ENCODE data around the gene ARMC6. TPM values are rescaled to one million over a fixed set of nuclear protein-coding genes. Genes with fewer than 3 reads are reported as not detected.
A peak's percentile ranks its signal among the peaks of the same experiment; 100 is the strongest.

Gene ARMC6
- total RNA-seq, 4 donors from 2014 or later = 33.1 to 60.0 (median 46.1) TPM

DNA sequence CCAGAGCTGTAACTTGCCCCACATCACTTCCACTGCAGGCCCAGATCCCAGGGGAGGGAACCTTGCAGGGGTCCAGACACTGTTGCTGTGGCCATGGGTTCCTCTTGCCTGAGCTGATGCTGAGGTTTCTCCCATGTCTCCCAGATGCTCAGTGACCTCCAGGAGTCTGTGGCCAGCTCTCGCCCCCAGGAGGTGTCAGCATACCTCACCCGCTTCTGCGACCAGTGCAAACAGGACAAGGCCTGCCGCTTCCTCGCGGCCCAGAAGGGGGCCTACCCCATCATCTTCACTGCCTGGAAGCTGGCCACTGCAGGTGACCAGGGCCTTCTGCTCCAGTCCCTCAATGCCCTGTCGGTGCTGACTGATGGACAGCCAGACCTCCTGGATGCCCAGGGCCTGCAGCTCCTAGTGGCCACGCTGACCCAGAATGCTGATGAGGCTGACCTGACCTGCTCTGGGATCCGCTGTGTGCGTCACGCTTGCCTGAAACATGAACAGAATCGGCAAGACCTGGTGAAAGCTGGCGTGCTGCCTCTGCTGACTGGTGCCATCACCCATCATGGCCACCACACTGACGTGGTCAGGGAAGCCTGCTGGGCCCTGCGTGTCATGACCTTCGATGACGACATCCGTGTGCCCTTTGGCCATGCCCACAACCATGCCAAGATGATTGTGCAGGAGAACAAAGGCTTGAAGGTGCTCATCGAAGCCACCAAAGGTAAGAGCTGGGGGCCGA is 18.2 kb downstream of the ARMC6 start:
- Histone ChIP-seq H3K27ac (no peak overlapping the region), H3K9me3 (no peaks in the 10 kb centered on the region), H3K36me3 (peaks cover 29 to 31% of the 10 kb centered on the region in 2 donors), H3K27me3 (no peaks in the 10 kb centered on the region), H3K4me1 (no peaks in the 10 kb centered on the region), H3K4me3 (replicated peaks in 1 of 3) (no peak overlapping the region)
- WGBS, 2 donors = 89 to 90% methylated on average over 13 to 18 of the region's 20 CpGs
- TF ChIP-seq, protein P1, sequence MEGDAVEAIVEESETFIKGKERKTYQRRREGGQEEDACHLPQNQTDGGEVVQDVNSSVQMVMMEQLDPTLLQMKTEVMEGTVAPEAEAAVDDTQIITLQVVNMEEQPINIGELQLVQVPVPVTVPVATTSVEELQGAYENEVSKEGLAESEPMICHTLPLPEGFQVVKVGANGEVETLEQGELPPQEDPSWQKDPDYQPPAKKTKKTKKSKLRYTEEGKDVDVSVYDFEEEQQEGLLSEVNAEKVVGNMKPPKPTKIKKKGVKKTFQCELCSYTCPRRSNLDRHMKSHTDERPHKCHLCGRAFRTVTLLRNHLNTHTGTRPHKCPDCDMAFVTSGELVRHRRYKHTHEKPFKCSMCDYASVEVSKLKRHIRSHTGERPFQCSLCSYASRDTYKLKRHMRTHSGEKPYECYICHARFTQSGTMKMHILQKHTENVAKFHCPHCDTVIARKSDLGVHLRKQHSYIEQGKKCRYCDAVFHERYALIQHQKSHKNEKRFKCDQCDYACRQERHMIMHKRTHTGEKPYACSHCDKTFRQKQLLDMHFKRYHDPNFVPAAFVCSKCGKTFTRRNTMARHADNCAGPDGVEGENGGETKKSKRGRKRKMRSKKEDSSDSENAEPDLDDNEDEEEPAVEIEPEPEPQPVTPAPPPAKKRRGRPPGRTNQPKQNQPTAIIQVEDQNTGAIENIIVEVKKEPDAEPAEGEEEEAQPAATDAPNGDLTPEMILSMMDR (IDR thresholded peaks at IDR 0.05) = no peak
- no peak for TF ChIP-seq POLR2A (IDR thresholded peaks at IDR 0.05)
- no peak for DNase-seq
- intact Hi-C loops (cut with DNase I) = no loop called here

DNA sequence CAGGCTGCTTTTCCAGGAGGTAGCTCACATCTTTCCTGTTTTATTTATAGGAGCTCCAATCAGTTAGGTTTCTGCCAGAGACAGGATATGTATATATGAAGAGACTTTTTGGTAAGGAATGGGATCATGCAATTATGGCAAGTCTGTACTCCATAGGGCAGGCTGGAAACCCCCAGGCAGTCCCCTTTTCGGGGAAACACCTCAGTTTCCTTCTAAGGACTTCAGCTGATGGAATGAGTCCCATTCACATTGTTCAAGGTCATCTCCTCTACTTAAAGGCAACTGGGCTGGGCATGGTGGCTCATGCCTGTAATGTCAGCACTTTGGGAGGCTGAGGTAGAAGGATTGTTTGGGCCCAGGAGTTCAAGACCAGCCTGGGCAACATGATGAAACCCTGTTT is 19.5 kb downstream of the ARMC6 start:
- intact Hi-C loops (cut with DNase I) = no loop called here
- Histone ChIP-seq H3K4me3 (replicated peaks in 1 of 3) (no peak overlapping the region), H3K9me3 (no peaks in the 10 kb centered on the region), H3K27me3 (no peaks in the 10 kb centered on the region), H3K4me1 (no peaks in the 10 kb centered on the region), H3K36me3 (peaks cover 29 to 37% of the 10 kb centered on the region in 2 donors), H3K27ac (no peak overlapping the region)
- TF ChIP-seq, protein P1 (IDR thresholded peaks at IDR 0.05) = no peak
- no peak for TF ChIP-seq POLR2A (IDR thresholded peaks at IDR 0.05)
- no peak for DNase-seq
- 86 to 100% methylated on average over 1 of the region's 1 CpG for WGBS, 2 donors

DNA sequence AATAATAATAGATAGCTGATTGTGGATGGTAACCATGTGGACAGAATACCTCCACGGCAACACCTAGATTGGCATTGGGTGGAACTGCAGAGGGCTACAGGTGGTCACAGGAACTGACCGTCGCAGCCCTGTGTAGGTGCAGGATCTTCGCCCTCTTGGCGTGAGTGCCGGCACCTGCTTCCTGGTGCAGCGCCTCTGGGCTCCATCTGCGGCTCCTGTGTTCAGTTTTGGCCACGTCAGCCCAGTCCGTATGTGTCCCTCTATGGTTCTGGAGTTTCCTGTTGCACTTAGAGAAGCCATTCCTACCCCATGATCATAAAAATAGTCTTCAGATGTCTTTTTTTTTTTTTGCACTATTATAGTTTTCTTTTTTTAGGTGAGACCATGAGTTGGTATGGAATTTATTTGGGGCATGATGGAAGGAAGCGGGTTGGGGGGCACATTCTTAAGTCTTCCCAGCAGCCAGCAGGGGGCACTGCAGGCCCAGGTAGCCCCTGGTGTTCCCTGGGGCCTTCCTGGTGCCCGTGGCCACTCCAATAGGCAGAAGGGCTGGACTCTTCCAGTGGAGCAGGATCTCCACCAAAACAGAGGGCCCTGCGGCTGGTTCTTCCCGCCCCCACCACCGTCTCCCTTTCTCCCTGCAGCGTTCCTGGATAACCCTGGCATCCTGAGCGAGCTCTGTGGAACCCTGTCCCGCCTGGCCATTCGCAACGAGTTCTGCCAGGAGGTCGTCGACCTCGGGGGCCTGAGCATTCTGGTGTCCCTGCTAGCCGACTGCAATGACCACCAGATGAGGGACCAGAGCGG is 20.3 kb downstream of the ARMC6 start:
- TF ChIP-seq POLR2A (IDR thresholded peaks at IDR 0.05) = no peak
- TF ChIP-seq, protein P1 (IDR thresholded peaks at IDR 0.05) = peak; percentile 43 to 81 (median 74)
- peak; percentile 73 to 79 for DNase-seq
- WGBS, 2 donors = 85 to 90% methylated on average over 21 to 25 of the region's 25 CpGs
- peaks cover 29 to 37% of the 10 kb centered on the region in 2 donors for H3K36me3 ChIP-seq
- no peak overlapping the region for H3K4me3 ChIP-seq (replicated peaks in 1 of 3)
- intact Hi-C loops (cut with DNase I) = loop anchor here (2.0 kb wide), 1 partner anchor 89 kb away; no protein-coding TSS in a partner anchor
- H3K27ac ChIP-seq = no peak overlapping the region
- no peaks in the 10 kb centered on the region for H3K27me3 ChIP-seq
- H3K9me3 ChIP-seq = no peaks in the 10 kb centered on the region
- H3K4me1 ChIP-seq = peaks cover 0 to 4% of the 10 kb centered on the region in 2 donors

DNA sequence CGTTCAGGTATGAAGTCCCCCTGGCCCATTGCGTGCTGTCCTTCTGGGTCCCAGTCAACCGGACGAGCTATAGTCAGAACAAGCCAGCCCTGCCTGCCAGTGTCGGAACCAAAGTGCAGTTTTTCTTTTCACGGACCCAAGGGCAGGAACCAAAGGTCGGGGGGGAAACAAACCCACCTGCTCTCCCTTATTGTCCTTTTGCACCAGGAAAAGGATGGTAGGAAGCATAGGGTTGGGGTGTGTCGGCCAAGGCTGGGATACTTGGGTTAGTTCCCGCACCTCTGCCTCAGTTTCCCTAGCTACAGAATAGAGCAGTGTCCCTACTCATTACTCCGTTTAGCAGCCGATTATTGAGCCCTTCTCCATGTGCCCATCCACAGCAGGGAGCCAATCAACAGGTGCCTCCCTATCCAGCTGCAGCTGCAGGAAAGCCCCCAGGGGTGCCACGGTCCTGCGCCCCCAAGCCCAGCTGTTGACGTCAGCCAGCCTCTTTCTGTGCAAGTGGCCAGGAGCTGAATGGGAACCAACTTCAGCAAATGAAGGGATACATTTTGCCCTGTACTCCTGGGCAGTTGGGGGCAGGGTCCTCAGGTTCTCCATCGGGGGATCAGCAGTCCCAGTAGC is 21.0 kb downstream of the ARMC6 start:
- H3K36me3 ChIP-seq = peaks cover 29 to 37% of the 10 kb centered on the region in 2 donors
- H3K27ac ChIP-seq = no peak overlapping the region
- TF ChIP-seq, protein P1 (IDR thresholded peaks at IDR 0.05) = no peak
- no peak for TF ChIP-seq POLR2A (IDR thresholded peaks at IDR 0.05)
- no peak for DNase-seq
- H3K9me3 ChIP-seq = no peaks in the 10 kb centered on the region
- WGBS, 2 donors = 96% methylated on average over 14 to 15 of the region's 15 CpGs
- H3K27me3 ChIP-seq = no peaks in the 10 kb centered on the region
- H3K4me3 ChIP-seq (replicated peaks in 1 of 3) = no peak overlapping the region
- intact Hi-C loops (cut with DNase I) = loop anchor here (2.0 kb wide), 1 partner anchor 88 kb away; no protein-coding TSS in a partner anchor
- peaks cover 7 to 11% of the 10 kb centered on the region in 2 donors for H3K4me1 ChIP-seq
